Daoy (cell line): Measurements from ENCODE around the gene ERLIN1. TPM values are rescaled to one million over a fixed set of nuclear protein-coding genes. Genes with fewer than 3 reads are reported as not detected.

ENCODE experiments used
- total RNA-seq: library from RNA; depleted of rRNA; stranded (reverse); fragments of >200 nt; shearing (Covaris generic); gene quantifications from 2 replicates; pipeline ENCODE4 v1.2.3, GENCODE V29; 2014; rRNA removed

Gene ERLIN1
- total RNA-seq, 1 experiment from 2014 or later: 24.5 TPM

Other genes starting within 250 kb of the ERLIN1 start
- gene DNMBP, start 176.1 kb downstream of the ERLIN1 start, total RNA-seq: 13.7 and 14.4 TPM in 2 replicates
- gene CPN1, start 104.2 kb downstream of the ERLIN1 start, total RNA-seq: not detected in 2 replicates
- gene CHUK, start 43.6 kb upstream of the ERLIN1 start, total RNA-seq: 36.6 and 39.0 TPM in 2 replicates
- gene CWF19L1, start 81.6 kb upstream of the ERLIN1 start, total RNA-seq: 40.4 and 41.1 TPM in 2 replicates
- 67.8 and 71.7 TPM in 2 replicates for gene BLOC1S2, start 100.7 kb upstream of the ERLIN1 start, total RNA-seq
- gene PKD2L1, start 144.2 kb upstream of the ERLIN1 start, total RNA-seq: not detected in 2 replicates
- 45.2 and 46.5 TPM in 2 replicates for gene SCD, start 161.2 kb upstream of the ERLIN1 start, total RNA-seq